Medulla oblongata (tissue), 1 donor: ENCODE measurements around the gene ABI3BP.

Source experiments
- DNase-seq: peaks from one replicate; pipeline ENCODE4 v3.0.0-alpha.2; 2015; ENCODE audit errors: extremely low spot score

ABI3BP gene

GRCh38 chr3:100833483-100833882 lies 159.7 kb downstream of the ABI3BP start:
- DNase-seq: peak; percentile 77

GRCh38 chr3:100831629-100832028 lies 161.6 kb downstream of the ABI3BP start:
- DNase-seq: no peak

GRCh38 chr3:100830931-100831330 lies 162.3 kb downstream of the ABI3BP start:
- no peak for DNase-seq

GRCh38 chr3:100825574-100825973 lies 167.6 kb downstream of the ABI3BP start:
- no peak for DNase-seq

GRCh38 chr3:100815583-100815982 lies 177.6 kb downstream of the ABI3BP start:
- no peak for DNase-seq

- DNase-seq: no peak
Observed at GRCh38 chr3:100813828-100814227, 179.4 kb downstream of the ABI3BP start.

GRCh38 chr3:100811779-100812507 lies 181.3 kb downstream of the ABI3BP start:
- no peak for DNase-seq

- no peak for DNase-seq
Observed at GRCh38 chr3:100810671-100811070, 182.6 kb downstream of the ABI3BP start.

GRCh38 chr3:100804631-100805030 lies 188.6 kb downstream of the ABI3BP start:
- DNase-seq: no peak

GRCh38 chr3:100803711-100804110 lies 189.5 kb downstream of the ABI3BP start:
- DNase-seq: no peak

- DNase-seq: no peak
Observed at GRCh38 chr3:100802126-100802525, 191.1 kb downstream of the ABI3BP start.

GRCh38 chr3:100798012-100798411 lies 195.2 kb downstream of the ABI3BP start:
- no peak for DNase-seq

GRCh38 chr3:100796556-100796955 lies 196.7 kb downstream of the ABI3BP start:
- peak; percentile 14 for DNase-seq

GRCh38 chr3:100789579-100789978 lies 203.6 kb downstream of the ABI3BP start:
- DNase-seq: no peak

GRCh38 chr3:100783619-100784018 lies 209.6 kb downstream of the ABI3BP start:
- DNase-seq: no peak

GRCh38 chr3:100782906-100783305 lies 210.3 kb downstream of the ABI3BP start:
- DNase-seq: no peak

GRCh38 chr3:100782348-100782747 lies 210.9 kb downstream of the ABI3BP start:
- no peak for DNase-seq

GRCh38 chr3:100781301-100781700 lies 211.9 kb downstream of the ABI3BP start:
- no peak for DNase-seq

GRCh38 chr3:100780071-100780622 lies 213.1 kb downstream of the ABI3BP start:
- no peak for DNase-seq

- no peak for DNase-seq
Observed at GRCh38 chr3:100779480-100779879, 213.7 kb downstream of the ABI3BP start.

GRCh38 chr3:100777271-100777670 lies 215.9 kb downstream of the ABI3BP start:
- no peak for DNase-seq

GRCh38 chr3:100776746-100777145 lies 216.5 kb downstream of the ABI3BP start:
- no peak for DNase-seq

- DNase-seq: no peak
Observed at GRCh38 chr3:100776097-100776729, 217.0 kb downstream of the ABI3BP start.
